Activated CD4-positive, CD25-positive, alpha-beta regulatory T cell treated with anti-CD3 and anti-CD28 coated beads, Interleukin-2, amount 50 U/mL, for 16 hours (primary cell): Measurements from ENCODE around the gene PIK3IP1.
A peak's percentile ranks its signal among the peaks of the same experiment; 100 is the strongest.

ENCODE experiments used
- DNase-seq: peaks from one replicate; pipeline ENCODE4 v3.0.0-alpha.2; 2020; ENCODE audit warnings: low read depth, low spot score

PIK3IP1 gene

GRCh38 chr22:31313366-31314147, 21.3 kb upstream of the PIK3IP1 start:
- peak; percentile 46 for DNase-seq

- DNase-seq, result no peak
These were observed 15.9 kb upstream of the PIK3IP1 start for GRCh38 chr22:31308181-31308580.

GRCh38 chr22:31305194-31305593, 12.9 kb upstream of the PIK3IP1 start:
- no peak for DNase-seq

GRCh38 chr22:31302537-31302936, 10.2 kb upstream of the PIK3IP1 start:
- DNase-seq, result no peak

DNA sequence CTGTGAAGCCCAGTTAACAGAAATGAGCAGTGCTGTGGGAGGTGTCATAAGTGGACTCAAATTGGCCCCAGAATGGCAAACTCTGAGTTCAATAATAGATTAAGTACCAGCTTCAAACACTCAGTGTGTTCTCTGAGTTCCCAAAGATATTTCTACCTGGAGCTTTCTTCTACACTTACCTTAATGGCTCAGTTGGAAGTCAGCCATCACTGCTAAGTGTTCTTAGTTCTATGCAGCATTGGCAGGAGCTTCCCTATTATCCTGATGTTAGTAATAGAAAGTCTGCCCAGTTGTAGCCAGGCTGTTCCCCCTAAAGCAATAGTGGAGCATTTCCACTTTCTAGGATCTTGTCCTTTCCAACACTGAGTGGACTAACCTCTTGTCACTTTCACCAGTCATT, 9.7 kb upstream of the PIK3IP1 start:
- DNase-seq, result no peak

DNA sequence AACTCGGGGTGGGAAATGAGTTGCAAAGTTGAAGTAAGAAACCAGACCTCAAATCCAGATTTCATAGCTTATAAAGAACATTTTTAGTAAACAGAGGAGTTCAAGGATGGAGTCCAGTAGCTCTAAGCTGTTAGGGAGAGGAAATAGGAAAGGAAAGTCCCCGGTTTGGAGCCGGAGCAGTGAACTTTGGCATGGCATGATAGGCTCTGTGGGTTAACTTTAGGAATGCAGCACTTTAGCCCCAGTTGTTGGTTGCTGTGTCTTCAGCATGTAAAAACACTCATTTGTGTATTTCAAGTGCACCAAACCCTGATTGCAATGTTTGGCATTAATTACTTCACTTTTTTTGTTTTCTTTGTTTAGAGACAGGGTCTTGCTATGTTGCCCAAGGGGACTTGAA, 8.6 kb upstream of the PIK3IP1 start:
- DNase-seq, result no peak

- DNase-seq, result no peak
These were observed 3.8 kb upstream of the PIK3IP1 start for GRCh38 chr22:31295831-31296657.

GRCh38 chr22:31295360-31295759, 3.1 kb upstream of the PIK3IP1 start:
- no peak for DNase-seq

DNA sequence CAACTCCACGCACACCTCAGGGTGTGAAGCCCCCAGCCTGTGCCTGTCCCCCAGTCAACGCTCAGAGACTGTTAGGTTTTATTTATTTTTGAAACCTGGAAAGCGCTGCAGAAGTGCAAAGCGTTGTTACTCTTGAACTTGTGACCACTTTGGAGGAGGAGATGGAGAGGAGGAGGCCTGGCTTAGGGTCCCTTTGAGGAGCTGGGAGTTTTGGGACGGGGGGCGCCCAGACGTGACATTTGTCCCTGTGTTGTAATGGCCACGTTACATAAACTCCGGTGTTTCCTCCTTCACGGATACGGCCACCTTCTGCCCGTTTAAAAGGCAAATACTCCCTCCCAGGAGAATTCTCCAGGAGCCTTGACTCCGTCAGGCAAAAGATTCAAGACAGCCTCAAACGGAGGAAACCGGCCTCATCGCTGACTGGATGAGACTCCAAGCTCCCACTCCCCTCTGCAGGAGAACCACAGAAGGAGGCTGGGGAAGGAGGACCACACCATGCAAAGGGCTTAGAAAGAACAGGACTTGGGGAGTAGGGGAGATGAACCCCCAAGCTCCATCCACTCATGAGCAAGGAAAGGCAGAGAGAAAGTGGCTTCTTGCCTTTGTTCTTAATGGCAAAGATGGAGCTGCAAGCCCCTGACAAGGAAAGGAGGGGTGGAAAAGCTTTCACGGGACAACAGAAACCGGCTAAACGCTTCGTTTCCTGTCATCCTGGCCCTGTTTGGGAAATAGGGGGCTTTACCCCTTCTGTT, 630 bp downstream of the PIK3IP1 start:
- DNase-seq, result no peak

- DNase-seq, result peak; percentile 91
These were observed 1.5 kb downstream of the PIK3IP1 start for GRCh38 chr22:31290494-31291471.

GRCh38 chr22:31289344-31289743, 2.9 kb downstream of the PIK3IP1 start:
- DNase-seq, result no peak

- no peak for DNase-seq
These were observed 3.6 kb downstream of the PIK3IP1 start for GRCh38 chr22:31288496-31289240.

DNA sequence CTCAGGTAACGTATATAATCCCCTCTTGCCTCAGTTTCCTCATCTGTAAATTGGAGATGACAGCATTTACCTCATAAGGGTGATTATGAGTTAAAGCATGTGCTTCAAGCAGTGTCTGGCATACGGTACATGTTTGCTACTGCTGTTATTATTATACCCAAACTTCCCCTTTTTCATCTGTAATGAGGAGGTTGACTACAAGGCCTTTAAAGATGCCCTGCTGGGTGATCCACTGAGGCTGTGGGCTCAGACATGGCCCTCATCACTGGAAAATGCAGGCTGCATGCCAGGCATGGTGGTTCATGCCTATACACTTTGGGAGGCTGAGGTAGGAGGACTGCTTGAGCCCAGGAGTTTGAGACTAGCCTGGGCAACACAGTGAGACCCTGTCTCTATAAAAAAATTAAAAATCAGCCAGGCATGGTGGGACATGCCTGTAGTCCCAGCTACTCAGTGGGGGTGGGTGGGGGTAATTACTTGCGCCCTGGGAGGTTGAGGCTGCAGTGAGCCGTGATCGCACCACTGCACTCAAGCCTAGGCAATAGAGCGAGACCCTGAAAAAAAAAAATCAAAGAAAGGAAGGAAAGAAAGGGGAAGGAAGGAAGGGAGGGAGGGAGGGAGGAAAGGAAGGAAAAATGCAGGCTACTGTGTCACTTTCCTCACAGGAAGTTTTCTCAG, 4.3 kb downstream of the PIK3IP1 start:
- no peak for DNase-seq

DNA sequence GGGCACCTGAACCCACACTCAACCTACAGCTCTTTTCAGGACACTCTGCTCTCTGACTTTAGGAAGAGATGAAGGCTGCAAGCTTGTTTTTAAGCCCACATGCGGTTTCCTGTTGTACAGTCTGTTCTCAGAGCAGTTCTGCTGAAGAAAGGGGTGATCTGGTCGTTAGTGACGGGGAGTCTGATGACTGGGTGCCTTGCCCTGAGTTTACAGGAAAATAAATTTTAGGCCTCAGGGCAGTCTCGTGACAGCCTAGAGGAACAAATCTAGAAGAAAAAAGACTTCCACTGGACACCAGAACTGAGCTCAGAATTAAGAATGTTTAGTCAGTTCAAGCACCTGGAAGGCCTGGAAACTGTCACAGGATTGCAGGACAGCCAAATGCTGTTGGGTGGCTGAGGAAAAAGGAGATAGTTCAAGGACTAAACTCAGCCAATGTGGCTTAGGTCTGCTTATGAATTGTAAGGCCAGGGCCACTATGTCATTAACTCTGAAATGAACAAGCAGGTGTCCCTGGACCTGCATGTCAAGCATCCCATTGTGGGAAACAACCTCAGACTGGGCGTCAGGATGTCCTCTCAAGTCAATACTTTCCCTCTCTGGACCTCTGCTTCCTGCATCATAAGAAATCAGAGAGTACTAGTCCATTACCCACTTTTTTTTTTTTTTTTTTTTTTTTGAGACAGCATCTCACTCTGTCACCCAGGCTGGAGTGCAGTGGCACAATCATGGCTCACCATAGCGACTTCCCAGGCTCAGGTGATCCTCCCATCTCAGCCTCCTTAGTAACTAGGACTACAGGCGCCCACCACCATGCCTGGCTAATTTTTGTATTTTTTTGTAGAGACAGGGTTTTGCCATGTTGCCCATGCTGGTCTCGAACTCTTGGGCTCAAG, 5.7 kb downstream of the PIK3IP1 start:
- peak; percentile 38 for DNase-seq

DNA sequence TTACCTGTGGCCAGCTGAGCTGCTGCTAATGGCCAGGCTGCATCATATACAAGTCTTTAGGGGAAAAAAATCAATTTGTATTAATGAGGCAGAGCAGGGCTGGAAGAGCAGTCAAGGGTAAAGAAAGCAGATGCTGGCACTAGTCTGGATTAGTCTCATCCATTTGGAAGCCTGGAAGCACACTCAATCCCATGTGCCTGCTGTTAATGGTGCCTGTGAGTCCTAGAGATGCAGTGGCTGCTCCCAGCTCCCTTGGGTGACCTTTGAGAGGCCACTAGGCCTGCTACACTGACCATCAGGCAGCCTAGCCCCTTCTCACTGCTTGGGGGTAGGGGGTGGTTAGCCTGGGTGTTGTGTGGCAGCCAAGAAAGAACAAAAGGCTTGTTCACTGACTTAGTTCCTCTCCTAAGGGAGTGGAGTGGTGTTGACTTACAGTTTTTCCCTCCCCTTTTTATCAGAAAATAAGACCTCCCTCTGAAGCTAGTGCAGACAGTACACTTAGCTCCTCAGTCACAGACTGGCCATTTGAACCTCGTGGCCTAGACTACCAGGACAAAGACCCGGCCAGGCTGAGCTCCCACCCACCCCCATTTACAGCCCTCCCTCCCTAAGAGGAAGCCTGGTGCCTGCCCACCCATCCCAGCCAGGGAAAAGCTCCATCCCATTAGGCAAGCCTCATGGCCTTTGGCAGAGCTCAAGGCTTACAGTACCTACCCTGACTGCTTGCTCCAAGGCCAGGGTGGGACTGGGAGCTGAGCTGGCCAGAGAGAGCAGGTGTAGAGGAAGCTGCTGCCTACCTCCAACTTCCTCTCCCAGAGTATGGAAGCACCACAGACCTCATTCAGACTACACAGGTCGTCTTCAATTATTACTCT, 7.8 kb downstream of the PIK3IP1 start:
- DNase-seq, result no peak

DNA sequence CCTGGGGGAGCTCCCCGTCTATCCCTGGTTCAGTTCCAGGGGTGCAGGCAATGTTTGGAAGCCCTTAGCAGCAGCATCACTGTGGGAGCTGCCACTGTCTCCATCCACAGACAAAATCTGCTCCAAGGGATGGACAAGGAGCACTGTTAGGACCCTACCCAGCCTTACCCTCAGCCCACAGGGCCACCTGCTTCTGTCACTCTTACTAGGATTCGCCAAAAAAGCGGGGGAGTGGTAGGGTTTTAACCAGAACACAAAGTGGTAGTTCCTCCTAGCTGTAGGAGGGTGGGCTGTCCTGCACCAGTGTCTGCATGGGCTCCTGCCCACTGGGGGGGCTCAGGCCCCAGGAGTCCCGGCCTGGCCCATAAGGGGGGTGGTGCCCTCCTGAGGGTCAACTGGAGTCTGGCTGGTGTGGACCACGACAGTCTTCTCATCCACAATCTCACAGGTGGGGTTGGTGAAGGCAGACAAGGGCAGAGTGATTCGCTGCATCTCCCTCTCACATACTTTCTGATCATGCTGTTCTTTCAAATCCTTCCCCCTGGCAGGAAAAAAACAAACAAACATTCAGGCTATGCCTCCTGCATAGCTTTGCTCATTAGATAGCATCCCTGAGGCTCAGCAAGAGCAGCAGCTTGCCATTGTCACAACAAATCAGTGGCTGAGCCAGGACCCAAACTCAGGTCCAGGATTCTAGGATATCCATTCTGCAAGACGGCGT, 9.4 kb downstream of the PIK3IP1 start:
- DNase-seq, result no peak

DNA sequence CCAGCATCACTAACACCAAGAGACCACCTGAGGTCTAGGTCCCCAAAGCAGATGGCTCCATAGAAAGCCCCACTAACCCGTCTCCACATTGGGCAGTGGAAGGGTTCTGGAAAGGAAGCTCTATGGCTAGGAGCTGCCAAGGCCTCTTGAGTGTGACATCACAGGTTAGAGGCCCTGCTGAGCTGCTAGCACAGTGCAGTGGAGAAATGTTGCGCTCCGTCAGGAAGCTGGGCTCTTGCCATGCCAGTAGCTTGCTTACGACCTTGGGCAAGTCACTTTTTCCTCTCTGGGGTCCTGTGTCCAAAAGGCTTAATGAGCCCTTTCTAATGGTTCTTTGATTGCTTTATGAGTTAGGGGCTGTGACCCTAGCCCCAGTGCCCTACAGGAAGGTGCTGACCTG, 10.6 kb downstream of the PIK3IP1 start:
- no peak for DNase-seq
